ENCODE measurements around the gene GRK6. TPM values are rescaled to one million over a fixed set of nuclear protein-coding genes. Genes with fewer than 3 reads are reported as not detected.

GRK6 gene
- total and polyA plus RNA-seq, 9 of the 15 experiments (the other 6 are each of a cell fraction or from before 2014, with no cell fraction given) = 0.63 to 122 (median 44.5) TPM

GRCh38 chr5:177427919-177428573 is 1.6 kb downstream of the GRK6 start (continued):
- TF ChIP-seq ZNF695 (CRISPR knock-in tag; IDR thresholded peaks at IDR 0.05) (no peak), MCM5 (IDR thresholded peaks at IDR 0.05; ENCODE audit: low read depth) (no peak), NR1H2 (CRISPR knock-in tag; IDR thresholded peaks at IDR 0.05) (0 out of 2 replicates have a peak, but pooled peaks have one; percentile 72), HIVEP1 (CRISPR knock-in tag; IDR thresholded peaks at IDR 0.05) (no peak), CHAMP1 (IDR thresholded peaks at IDR 0.05) (no peak), GATAD2B (IDR thresholded peaks at IDR 0.05; ENCODE audit: borderline replicate concordance) (peak; percentile 54; the same call in 1 of the 2 replicates), HNRNPLL (IDR thresholded peaks at IDR 0.05; ENCODE audit: low read depth, low read length, poor library complexity, severe bottlenecking) (no peak), RAD51 (IDR thresholded peaks at IDR 0.05; ENCODE audit: borderline replicate concordance, low read depth) (no peak), BCLAF1 (IDR thresholded peaks at IDR 0.05; ENCODE audit: borderline replicate concordance in 1 of 2, control insufficient read depth in 1 of 2, low read depth in 2 of 2, low read length in 1 of 2) (0 out of 4 replicates have a peak, but pooled peaks of 1 of the 2 experiments have one; percentile 21), ZNF778 (CRISPR knock-in tag; IDR thresholded peaks at IDR 0.05) (no peak), BMI1 (IDR thresholded peaks at IDR 0.05; ENCODE audit: low read length) (no peak), E2F6 (IDR thresholded peaks at IDR 0.05; ENCODE audit: borderline replicate concordance in 1 of 2, extremely low read depth in 1 of 2, insufficient read depth in 1 of 2, insufficient read length in 1 of 2, low read depth in 1 of 2, low read length in 1 of 2, poor library complexity in 1 of 2, severe bottlenecking in 1 of 2) (no peak), PKNOX1 (IDR thresholded peaks at IDR 0.05) (peak; percentile 55; the same call in 1 of the 2 replicates), BCOR (IDR thresholded peaks at IDR 0.05) (no peak), MIER1 (IDR thresholded peaks at IDR 0.05; ENCODE audit: low read depth) (no peak), RHOXF2B (CRISPR knock-in tag; conservative IDR thresholded peaks at IDR 0.05) (no peak), GMEB1 (CRISPR knock-in tag; IDR thresholded peaks at IDR 0.05) (no peak), PHF21A (IDR thresholded peaks at IDR 0.05; ENCODE audit: borderline replicate concordance, low read depth) (no peak), SMARCC2 (IDR thresholded peaks at IDR 0.05; ENCODE audit: low read depth) (no peak)

All from K562 (cell line).